ENCODE data around the gene AUTS2.

GRCh38 chr7:69613846-69614245, 15.6 kb downstream of the AUTS2 start:
- TF ChIP-seq POLR2AphosphoS5 (IDR thresholded peaks at IDR 0.05; ENCODE audit: low read depth, low read length) (no peak), CTCF (IDR thresholded peaks at IDR 0.05) (no peak), SIN3A (IDR thresholded peaks at IDR 0.05; ENCODE audit: borderline replicate concordance, insufficient read depth, low read depth, low read length) (no peak), REST (IDR thresholded peaks at IDR 0.05; ENCODE audit: insufficient read depth in 1 of 2, low read depth in 2 of 2, low read length in 1 of 2) (no peak)

Measured in Panc1 (cell line).